ENCODE data around the gene CPXM2.

The CPXM2 gene

DNA sequence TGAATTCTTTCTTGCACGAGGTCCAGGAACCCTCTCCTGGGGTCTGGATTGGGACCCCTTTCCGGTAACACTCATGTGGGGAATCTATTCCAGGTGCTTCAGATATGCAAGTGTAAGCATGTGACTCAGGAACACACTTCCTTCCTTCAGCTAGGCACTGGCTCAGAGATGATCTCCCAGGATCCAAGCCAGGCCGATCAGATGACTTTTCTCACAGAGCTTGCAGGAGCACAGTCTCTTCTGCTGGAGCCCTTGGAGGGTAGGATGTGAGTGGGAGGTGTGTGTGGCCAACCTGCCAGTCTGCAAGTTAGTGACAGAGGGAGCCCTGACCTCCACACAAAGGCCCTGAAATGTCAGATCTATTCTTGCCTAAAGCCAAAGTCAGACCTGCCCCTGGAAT lies 108.3 kb downstream of the CPXM2 start:
- H3K9me3 Mint-ChIP-seq = no peaks in the 10 kb centered on the region
- ATAC-seq (ENCODE audit: low read depth) (no peak), DNase-seq (ENCODE audit: low spot score in 2 of 2) (no peak)
- no peaks in the 10 kb centered on the region for H3K4me1 Mint-ChIP-seq
- peaks cover 14% of the 10 kb centered on the region for H3K27me3 Mint-ChIP-seq
- H3K27ac Mint-ChIP-seq = no peak overlapping the region
- H3K36me3 Mint-ChIP-seq = no peaks in the 10 kb centered on the region
- no peak overlapping the region for H3K4me3 Mint-ChIP-seq

DNA sequence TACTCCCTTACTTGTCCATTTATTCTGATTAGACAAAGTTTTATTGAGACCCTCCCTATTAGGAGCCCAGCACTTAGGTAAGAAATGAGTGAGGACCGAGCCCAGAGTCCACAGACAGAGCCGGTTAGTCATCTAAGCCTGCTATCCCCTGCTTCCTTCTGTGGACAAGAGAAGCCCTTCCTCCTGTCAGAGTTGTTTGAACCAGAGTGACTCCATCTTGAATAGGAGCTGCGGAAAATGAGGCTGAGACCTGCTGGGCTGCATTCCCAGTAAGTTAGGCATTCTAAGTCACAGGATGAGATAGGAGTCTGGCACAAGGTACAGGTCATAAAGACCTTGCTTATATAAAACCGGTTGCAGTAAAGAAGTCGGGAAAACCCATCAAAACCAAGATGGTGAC lies 109.1 kb downstream of the CPXM2 start:
- Mint-ChIP-seq H3K4me3 (no peak overlapping the region), H3K4me1 (no peaks in the 10 kb centered on the region), H3K36me3 (no peaks in the 10 kb centered on the region), H3K27ac (no peak overlapping the region), H3K9me3 (no peaks in the 10 kb centered on the region), H3K27me3 (peaks cover 18% of the 10 kb centered on the region)
- ATAC-seq (ENCODE audit: low read depth) (no peak), DNase-seq (ENCODE audit: low spot score in 2 of 2) (no peak)

- no peak for DNase-seq (ENCODE audit: low spot score in 2 of 2)
- H3K36me3 Mint-ChIP-seq = no peaks in the 10 kb centered on the region
- ATAC-seq (ENCODE audit: low read depth) = no peak
- no peak overlapping the region for H3K4me3 Mint-ChIP-seq
- H3K4me1 Mint-ChIP-seq = no peaks in the 10 kb centered on the region
- H3K9me3 Mint-ChIP-seq = no peaks in the 10 kb centered on the region
- H3K27me3 Mint-ChIP-seq = peaks cover 18% of the 10 kb centered on the region
- H3K27ac Mint-ChIP-seq = no peak overlapping the region
These were observed 109.6 kb downstream of the CPXM2 start for GRCh38 chr10:123781956-123782500.

DNA sequence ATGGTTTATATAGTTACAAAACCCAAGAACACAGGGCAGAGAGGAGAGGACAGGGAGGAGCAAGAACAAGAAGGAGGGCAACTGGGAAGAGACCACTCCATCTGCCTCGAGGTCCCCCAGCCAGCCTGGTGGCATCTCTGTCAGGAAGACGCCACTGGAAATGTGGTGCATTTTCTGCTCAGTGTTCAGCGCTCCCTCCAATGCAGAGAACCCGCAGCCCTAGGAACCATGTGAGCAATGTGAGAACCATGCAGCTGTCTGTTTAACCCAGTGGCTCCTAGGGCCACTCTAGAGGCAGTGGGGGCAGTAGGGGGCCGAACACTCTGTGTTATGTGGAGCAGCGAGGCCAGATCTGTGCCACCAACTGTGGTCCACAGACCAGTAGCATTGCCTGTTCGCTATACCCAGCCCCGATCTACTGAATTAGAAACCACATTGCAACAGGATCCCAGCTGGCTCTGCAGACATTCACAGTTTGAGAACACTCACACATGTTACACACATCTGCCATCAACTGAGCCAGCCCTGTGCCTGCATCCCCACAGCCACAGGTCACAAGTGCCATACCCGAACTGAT lies 110.2 kb downstream of the CPXM2 start:
- Mint-ChIP-seq H3K9me3 (no peaks in the 10 kb centered on the region), H3K4me1 (no peaks in the 10 kb centered on the region), H3K27ac (no peak overlapping the region), H3K36me3 (no peaks in the 10 kb centered on the region), H3K27me3 (peaks cover 16% of the 10 kb centered on the region), H3K4me3 (no peak overlapping the region)
- ATAC-seq (ENCODE audit: low read depth) (no peak), DNase-seq (ENCODE audit: low spot score in 2 of 2) (no peak)

DNA sequence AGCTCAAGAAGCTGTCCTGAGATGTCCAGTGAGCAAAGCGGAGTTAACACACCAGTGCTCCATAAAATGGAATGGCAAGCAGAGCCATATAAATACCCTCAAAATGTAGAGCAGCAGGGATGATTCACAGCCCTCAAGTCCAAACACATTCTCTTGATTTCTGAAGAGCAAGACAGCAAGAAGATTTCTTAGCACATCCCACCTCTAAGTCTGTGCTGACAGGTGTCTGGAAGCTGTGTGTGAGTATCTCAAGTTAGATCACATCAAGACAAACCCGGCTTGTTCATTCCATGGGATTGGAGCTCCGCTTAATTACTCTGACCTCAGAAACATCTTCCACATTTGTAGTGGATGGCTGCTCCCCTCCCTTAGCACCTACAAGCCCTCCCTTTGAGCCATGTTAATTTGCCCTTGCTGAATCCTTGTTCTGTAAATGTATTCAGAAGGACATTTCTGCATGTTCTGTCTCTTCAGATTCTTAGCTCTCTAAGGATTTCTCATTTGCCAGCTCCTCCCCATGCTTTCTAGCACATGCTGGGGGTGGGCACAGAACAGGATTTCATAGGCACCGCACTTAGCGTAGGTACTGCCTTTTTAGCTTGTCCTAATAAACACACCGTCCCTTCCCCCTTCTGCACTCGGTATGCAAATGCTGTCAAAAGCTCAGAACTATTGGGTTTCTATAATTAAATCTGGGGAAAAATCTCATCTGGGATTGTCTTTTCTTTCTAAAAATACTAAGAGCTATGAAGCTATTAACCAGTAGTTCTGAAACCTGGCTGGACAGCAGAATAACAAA lies 112.7 kb downstream of the CPXM2 start:
- H3K27me3 Mint-ChIP-seq = peaks cover 14% of the 10 kb centered on the region
- no peaks in the 10 kb centered on the region for H3K4me1 Mint-ChIP-seq
- DNase-seq (ENCODE audit: low spot score in 2 of 2) (no peak), ATAC-seq (ENCODE audit: low read depth) (no peak)
- H3K36me3 Mint-ChIP-seq = no peaks in the 10 kb centered on the region
- no peaks in the 10 kb centered on the region for H3K9me3 Mint-ChIP-seq
- H3K27ac Mint-ChIP-seq = no peak overlapping the region
- no peak overlapping the region for H3K4me3 Mint-ChIP-seq

GRCh38 chr10:123777881-123778280 lies 113.7 kb downstream of the CPXM2 start:
- Mint-ChIP-seq H3K27me3 (peaks cover 12% of the 10 kb centered on the region), H3K4me1 (no peaks in the 10 kb centered on the region), H3K4me3 (no peak overlapping the region), H3K36me3 (no peaks in the 10 kb centered on the region), H3K9me3 (peaks cover 5% of the 10 kb centered on the region), H3K27ac (no peak overlapping the region)
- ATAC-seq (ENCODE audit: low read depth) = no peak
- DNase-seq (ENCODE audit: low spot score in 2 of 2) = no peak

GRCh38 chr10:123774132-123774742 lies 117.4 kb downstream of the CPXM2 start:
- DNase-seq (ENCODE audit: low spot score in 2 of 2) = no peak
- no peaks in the 10 kb centered on the region for H3K36me3 Mint-ChIP-seq
- H3K4me1 Mint-ChIP-seq = no peaks in the 10 kb centered on the region
- H3K27me3 Mint-ChIP-seq = peaks cover 7% of the 10 kb centered on the region
- no peak for ATAC-seq (ENCODE audit: low read depth)
- H3K9me3 Mint-ChIP-seq = peaks cover 10% of the 10 kb centered on the region
- H3K27ac Mint-ChIP-seq = no peak overlapping the region
- H3K4me3 Mint-ChIP-seq = no peak overlapping the region

GRCh38 chr10:123772645-123773508 lies 118.7 kb downstream of the CPXM2 start:
- Mint-ChIP-seq H3K36me3 (no peaks in the 10 kb centered on the region), H3K27me3 (peaks cover 6% of the 10 kb centered on the region), H3K4me1 (no peaks in the 10 kb centered on the region), H3K27ac (peak overlapping the region; percentile 79), H3K4me3 (no peak overlapping the region), H3K9me3 (peaks cover 10% of the 10 kb centered on the region)
- peak; percentile 14 for ATAC-seq (ENCODE audit: low read depth)
- DNase-seq (ENCODE audit: low spot score in 2 of 2) = no peak

GRCh38 chr10:123771877-123772644 lies 119.5 kb downstream of the CPXM2 start:
- Mint-ChIP-seq H3K36me3 (no peaks in the 10 kb centered on the region), H3K27ac (no peak overlapping the region), H3K27me3 (peaks cover 2% of the 10 kb centered on the region), H3K4me1 (no peaks in the 10 kb centered on the region), H3K4me3 (no peak overlapping the region), H3K9me3 (peaks cover 10% of the 10 kb centered on the region)
- ATAC-seq (ENCODE audit: low read depth) = no peak
- DNase-seq (ENCODE audit: low spot score in 2 of 2) = no peak

- H3K27ac Mint-ChIP-seq = no peak overlapping the region
- no peak overlapping the region for H3K4me3 Mint-ChIP-seq
- no peak for ATAC-seq (ENCODE audit: low read depth)
- no peaks in the 10 kb centered on the region for H3K36me3 Mint-ChIP-seq
- DNase-seq (ENCODE audit: low spot score in 2 of 2) = no peak
- H3K9me3 Mint-ChIP-seq = peaks cover 10% of the 10 kb centered on the region
- H3K27me3 Mint-ChIP-seq = peaks cover 5% of the 10 kb centered on the region
- H3K4me1 Mint-ChIP-seq = no peaks in the 10 kb centered on the region
These were observed 122.0 kb downstream of the CPXM2 start for GRCh38 chr10:123769647-123770046.

GRCh38 chr10:123766761-123767160 lies 124.8 kb downstream of the CPXM2 start:
- Mint-ChIP-seq H3K9me3 (no peaks in the 10 kb centered on the region), H3K4me1 (no peaks in the 10 kb centered on the region), H3K36me3 (no peaks in the 10 kb centered on the region), H3K27me3 (peaks cover 5% of the 10 kb centered on the region), H3K4me3 (no peak overlapping the region), H3K27ac (no peak overlapping the region)
- ATAC-seq (ENCODE audit: low read depth) = no peak
- no peak for DNase-seq (ENCODE audit: low spot score in 2 of 2)

- Mint-ChIP-seq H3K4me3 (no peak overlapping the region), H3K4me1 (no peaks in the 10 kb centered on the region)
These were observed 125.6 kb downstream of the CPXM2 start for GRCh38 chr10:123766012-123766411.

DNA sequence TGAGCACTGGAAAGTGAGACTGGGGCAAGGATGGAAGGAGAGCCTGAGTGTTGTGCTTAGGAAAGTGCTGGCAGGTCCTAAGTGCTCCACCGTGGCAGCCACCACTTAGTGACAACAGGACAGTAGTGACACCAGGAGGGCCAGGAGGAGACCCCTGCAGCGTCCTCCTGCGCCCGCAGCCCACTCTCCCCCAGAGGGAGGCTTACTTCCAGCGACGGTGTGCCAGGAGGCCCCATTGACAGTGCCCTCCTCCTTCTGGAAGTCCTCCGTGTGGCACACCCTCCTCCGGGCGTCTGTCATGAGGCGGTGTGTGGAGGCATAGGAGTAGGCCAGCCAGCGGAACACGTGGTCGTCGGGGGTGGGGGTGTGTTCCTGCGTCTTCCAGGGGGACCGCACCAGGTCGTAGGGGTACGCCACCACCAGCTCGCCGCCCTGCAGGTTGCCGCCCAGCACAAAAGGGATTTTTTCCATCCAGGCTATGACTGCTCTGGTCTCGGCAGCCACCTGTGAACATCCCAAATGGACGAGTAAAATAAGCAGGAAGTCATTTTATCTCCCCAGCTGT lies 129.9 kb downstream of the CPXM2 start:
- Mint-ChIP-seq H3K4me1 (no peaks in the 10 kb centered on the region), H3K27ac (no peak overlapping the region), H3K27me3 (peaks cover 7% of the 10 kb centered on the region), H3K36me3 (no peaks in the 10 kb centered on the region), H3K4me3 (no peak overlapping the region), H3K9me3 (no peaks in the 10 kb centered on the region)
- ATAC-seq (ENCODE audit: low read depth) (no peak), DNase-seq (ENCODE audit: low spot score in 2 of 2) (no peak)

More at GRCh38 chr10:123766012-123766411, 125.6 kb downstream of the CPXM2 start:
- no peak for DNase-seq (ENCODE audit: low spot score in 2 of 2)
- Mint-ChIP-seq H3K27me3 (peaks cover 5% of the 10 kb centered on the region), H3K9me3 (no peaks in the 10 kb centered on the region), H3K27ac (no peak overlapping the region), H3K36me3 (no peaks in the 10 kb centered on the region)
- ATAC-seq (ENCODE audit: low read depth) = no peak
